HG03175 (cell line): ENCODE data around the gene CCDC61.

Source experiments
- ATAC-seq: cut with Tn5 transposase; IDR thresholded peaks from one replicate; pipeline ENCODE4 v1.9.1; 2021; ENCODE audit warnings: mild to moderate bottlenecking, moderate library complexity; ENCODE audit not compliant: unreplicated experiment

The CCDC61 gene

GRCh38 chr19:46015687-46016425 is 20.6 kb downstream of the CCDC61 start:
- no peak for ATAC-seq

DNA sequence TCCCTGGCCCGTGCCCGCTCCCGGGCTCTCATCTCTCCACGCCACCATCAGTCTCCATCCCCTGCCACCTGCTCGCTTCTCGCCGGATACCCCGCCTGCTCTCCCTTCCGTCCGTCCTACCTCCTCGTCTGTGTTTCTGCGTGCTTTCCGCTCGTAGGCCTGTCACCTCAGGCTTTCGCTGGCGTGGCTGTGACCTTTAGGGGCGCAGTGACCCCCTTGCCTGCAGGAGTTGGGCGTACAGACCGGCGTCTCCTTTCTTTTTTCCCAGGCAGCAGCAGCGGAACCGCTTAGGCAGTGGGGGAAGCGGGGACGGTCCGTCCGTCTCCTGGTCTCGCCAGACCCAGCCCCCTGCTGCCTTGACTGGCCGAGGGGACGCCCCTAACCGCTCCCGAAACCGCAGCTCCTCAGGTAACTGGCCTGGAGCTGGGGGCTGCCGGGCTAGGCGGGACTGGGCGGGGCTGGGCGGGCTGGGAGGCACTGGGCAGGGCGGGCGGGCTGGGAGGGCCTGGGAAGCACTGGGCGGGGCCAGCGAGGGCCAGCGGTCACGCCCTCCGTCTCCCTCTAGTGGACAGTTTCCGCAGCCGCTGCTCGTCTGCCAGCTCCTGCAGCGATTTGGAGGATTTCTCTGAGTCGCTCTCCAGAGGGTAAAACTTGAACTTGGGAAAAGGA is 21.3 kb downstream of the CCDC61 start:
- ATAC-seq = peak; percentile 49

- no peak for ATAC-seq
Observed at GRCh38 chr19:46017095-46017429, 21.8 kb downstream of the CCDC61 start.

DNA sequence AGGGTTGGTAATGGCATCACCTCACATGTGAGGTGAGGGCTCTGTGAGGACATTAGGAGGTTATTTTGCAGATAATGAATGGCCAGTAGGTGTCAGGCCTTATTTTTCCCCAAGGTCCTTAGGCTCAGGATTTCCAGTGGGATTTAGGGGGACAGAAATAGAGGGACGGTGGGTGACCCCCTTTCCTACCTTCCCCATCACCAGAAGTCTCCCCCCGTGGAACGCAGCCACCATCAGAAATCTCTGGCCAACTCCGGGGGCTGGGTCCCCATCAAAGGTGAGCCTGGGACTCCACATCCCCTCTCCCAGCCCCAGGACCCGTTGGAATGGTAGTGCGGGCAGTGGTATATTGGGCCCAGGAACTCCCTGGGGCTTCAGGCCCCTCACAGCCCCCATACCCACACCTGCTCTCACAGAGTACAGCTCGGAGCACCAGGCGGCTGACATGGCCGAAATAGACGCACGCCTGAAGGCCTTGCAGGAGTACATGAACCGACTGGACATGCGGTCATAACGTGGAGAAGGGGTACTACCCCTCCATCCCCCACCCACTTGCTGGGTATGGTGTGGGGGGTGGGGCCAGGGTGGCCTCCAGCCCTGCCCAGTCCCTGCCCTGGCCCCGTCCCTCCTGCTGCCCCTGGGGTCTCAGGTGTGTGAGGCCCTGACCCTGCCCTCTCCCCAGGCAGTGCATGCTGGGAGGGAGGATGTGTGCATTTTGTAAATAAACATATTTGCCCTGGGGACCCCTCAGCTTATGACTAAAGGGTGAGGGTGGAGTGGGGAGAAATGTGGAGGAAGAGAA is 22.8 kb downstream of the CCDC61 start:
- no peak for ATAC-seq

DNA sequence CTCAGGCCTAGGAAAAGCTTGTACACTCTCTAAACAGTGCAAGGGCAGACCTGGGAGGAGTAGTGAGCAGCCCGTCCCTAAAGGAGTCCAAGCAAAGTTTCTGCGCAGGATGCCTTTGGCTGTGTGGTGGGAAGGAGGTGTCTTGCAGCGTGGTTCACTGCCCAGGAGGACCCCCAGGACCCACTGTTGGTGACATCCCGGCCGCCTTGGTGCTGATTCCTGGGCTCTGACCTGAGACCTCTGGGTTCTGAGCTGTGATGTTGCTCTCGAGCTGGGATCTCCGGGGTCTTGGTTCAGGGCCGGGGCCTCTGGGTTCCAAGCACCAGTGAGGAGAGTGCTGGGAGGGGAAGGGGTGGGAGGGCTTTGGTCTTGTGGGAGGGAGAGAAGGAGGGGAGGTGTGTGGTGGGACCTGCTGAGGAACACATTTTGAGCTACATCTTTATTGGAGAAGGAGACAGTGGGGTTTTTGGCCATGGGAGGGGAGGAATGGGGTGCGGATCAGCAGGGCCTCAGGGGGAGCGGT is 23.5 kb downstream of the CCDC61 start:
- ATAC-seq = no peak

- no peak for ATAC-seq
Observed at GRCh38 chr19:46019270-46019669, 24.0 kb downstream of the CCDC61 start.

GRCh38 chr19:46020819-46021125 is 25.5 kb downstream of the CCDC61 start:
- no peak for ATAC-seq

- no peak for ATAC-seq
Observed at GRCh38 chr19:46021531-46022041, 26.3 kb downstream of the CCDC61 start.

- ATAC-seq = no peak
Observed at GRCh38 chr19:46022061-46022430, 26.8 kb downstream of the CCDC61 start.

DNA sequence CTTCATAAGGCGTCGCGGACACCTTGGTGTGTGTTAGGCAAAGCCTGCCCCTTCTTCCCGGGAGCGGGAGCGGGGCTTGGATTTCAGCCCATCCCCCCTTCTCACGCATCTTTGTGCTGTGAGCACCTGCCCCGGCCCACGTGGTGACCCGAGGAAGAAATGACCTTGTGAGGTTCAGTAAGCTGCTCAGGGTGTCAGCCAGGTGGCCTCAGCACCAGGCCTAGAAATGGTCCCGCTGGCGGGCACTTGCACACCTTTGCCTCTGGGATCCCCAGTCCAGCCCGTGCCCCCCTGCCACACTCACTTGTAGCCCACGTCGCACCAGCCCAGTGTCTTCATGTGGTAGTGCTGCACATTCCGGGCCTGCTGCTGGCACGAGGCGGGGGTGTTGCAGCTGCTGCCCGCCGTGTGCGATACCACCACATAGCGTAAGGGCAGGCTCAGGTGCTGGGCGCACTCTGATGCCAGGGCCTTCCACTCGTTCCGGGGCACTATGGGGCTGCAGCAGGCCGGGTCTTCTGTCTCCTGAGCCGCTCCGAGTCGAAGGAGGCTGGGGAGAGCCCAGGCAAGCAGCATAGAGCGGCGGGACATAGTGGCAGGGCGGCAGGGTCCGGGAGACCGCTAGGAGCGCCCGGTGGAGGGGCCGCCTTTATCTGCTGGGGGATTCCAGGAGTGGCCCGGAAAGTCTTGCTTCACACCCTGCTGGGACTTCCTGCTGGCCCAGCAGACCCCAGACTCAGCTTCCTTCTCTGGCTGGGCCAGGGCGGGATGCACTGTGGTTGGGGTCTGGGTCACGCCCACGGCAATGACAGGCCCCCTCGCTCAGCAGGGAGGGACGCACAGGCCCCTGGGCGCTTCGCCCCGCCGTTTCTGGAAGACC is 27.4 kb downstream of the CCDC61 start, which contains the start of gene PGLYRP1:
Gene PGLYRP1, minus strand, starts transcription at position 623 of the 880 bp plus-strand sequence. Its CDS starts 32 bp downstream, at position 591.
- no peak for ATAC-seq

DNA sequence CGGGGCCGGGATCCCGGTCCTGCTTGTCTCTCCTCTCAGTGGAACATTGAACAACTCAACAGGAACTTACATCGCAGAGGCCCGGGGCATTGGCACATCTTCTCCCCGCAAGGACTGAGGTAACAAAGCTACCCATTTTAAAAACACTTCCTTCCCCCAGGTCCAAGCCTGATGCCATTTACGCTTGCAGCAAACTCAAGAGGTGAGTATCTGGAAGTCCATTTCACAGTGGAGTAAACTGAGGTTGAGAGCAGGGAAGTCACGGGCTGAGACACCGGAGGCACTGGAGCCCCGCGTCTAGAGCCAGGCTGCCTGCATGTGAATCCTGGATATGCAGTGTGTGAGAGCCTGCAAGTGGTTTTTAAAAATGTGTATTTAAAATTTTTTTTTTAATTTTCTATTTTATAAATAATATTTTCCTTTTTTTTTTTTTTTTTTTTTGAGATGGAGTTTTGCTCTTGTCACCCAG is 28.1 kb downstream of the CCDC61 start:
- ATAC-seq = no peak

DNA sequence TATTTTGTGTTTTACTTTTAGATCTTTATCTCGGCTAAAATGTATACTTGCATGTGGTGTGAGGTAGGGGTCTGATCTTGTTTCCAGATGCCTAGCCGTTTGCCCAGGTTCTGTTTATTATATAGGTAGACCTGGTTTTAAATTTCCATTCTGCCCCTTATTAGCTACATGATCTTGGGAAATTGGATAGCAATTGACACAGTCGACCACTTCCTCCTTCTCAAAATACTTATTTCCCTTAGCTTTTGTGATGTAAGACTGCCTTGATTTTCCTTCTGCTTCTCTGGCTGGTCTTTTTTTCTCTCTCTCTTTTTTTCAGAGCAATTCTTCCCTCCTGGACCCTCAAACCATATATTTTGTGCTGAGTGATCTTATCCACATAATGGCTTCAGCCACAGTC is 30.6 kb downstream of the CCDC61 start:
- no peak for ATAC-seq

- ATAC-seq = no peak
Observed at GRCh38 chr19:46030812-46031550, 35.7 kb downstream of the CCDC61 start.

- ATAC-seq = no peak
Observed at GRCh38 chr19:46031781-46032596, 36.7 kb downstream of the CCDC61 start.

DNA sequence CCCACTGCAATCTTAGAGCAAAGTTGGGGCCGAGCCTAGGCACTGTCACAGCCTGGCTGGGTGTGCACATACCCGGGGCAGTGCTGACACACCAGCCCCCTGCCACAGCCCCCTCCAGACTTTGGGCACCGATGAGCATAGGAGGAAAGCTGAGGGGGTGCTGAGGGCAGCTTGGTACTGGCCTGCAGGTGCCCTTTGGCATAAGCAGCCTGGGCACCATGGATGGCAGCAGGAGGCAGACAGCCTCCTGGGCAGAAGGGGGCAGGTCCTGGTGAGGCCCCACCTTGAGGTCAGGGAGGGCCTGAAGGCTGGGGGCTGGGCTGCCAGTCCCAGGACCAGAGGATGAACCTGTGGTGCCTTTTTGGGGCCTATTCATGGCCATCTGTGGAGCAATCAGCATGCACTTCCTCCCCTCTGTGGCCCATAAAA is 37.3 kb downstream of the CCDC61 start:
- ATAC-seq = no peak

DNA sequence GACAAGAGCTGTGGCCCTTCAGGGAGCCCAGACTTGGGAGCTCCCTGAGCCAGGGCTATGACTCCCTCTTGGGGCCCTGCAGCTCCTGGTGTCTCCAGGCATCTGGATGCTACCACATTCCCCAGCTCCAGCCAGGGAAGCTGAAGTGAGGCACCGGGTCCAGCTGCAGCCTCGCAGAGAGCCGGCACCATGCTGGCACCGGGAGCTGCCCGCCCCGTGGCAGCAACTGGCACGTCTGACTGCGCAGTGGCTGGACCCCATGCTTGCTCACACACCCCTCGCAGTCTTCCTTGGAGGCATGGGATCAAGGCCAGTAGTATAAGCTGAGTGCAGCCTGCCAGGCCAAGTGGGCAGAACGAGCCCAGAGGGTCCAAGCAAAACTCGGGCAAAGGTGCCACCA is 38.1 kb downstream of the CCDC61 start:
- ATAC-seq = no peak

DNA sequence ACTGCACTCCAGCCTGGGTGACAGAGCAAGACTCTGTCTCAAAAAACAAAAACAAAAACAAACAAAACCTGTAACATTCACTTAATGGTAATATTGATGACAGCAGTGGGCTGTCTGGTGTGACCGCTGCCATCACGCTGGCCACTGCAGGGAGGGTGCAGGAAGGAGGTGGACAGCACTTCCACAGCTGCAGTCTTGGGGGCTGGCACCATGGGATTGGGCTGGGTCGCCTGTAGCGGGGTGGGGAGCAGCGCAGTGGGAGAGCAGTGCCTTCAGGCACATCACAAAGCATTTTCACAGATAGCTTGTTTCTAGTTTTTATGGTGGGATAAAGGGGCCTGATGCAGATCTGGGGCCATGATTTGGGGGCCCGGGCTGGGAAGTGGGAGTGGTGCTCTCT is 40.3 kb downstream of the CCDC61 start:
- no peak for ATAC-seq

DNA sequence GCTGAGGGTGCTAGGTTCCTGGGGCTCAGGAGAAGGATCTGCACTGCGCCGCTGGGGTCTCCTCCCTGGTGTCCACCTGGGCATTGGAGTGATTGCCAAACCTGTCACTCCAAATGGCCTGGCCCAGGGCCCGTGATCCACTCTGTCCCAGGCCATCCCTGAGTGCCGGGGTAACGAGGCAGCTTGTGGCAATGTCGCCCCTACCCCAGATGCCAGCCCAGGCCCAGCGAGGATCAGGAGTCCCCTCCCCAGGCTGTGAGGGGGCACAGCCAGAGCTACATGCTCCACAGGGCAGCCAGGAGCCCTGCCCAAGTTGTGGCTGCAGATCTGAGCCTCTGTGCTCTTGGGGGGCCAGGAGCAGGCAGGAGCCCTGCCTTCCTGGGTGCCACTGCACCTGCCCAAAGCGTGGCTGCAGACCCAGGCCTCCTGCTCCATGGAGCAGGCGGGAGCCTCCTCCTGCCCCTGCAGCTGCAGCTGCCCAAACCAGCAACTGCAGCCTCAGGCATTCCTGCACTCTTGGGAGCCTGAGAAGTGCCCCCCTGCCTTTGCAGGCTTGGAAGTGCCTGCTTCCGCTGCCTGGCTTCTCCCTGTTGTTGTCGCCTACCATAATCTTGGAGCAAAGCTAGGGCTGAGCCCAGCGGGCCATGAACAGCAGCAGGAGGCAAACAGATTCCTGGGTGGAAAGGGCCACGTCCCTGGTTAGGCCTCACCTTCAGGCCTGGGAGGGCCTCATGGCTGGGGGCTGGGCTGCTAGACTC is 40.9 kb downstream of the CCDC61 start:
- no peak for ATAC-seq
